ENCODE measurements around the gene CNTN3. TPM values are rescaled to one million over a fixed set of nuclear protein-coding genes. Genes with fewer than 3 reads are reported as not detected.

CNTN3 gene
- total RNA-seq, 1 donor from 2014 or later, result not detected

- intact Hi-C loops (cut with micrococcal nuclease), result no loop called here
Observed at GRCh38 chr3:74611206-74611605, 3.3 kb downstream of the CNTN3 start.

GRCh38 chr3:74607803-74608202 lies 6.7 kb downstream of the CNTN3 start:
- intact Hi-C loops (cut with micrococcal nuclease), result no loop called here

- intact Hi-C loops (cut with micrococcal nuclease), result no loop called here
Observed at GRCh38 chr3:74606996-74607395, 7.5 kb downstream of the CNTN3 start.

GRCh38 chr3:74605437-74605836 lies 9.0 kb downstream of the CNTN3 start:
- intact Hi-C loops (cut with micrococcal nuclease), result no loop called here

GRCh38 chr3:74603292-74603691 lies 11.2 kb downstream of the CNTN3 start:
- intact Hi-C loops (cut with micrococcal nuclease), result no loop called here

- intact Hi-C loops (cut with micrococcal nuclease), result no loop called here
Observed at GRCh38 chr3:74602471-74602870, 12.0 kb downstream of the CNTN3 start.

GRCh38 chr3:74601793-74602192 lies 12.7 kb downstream of the CNTN3 start:
- intact Hi-C loops (cut with micrococcal nuclease), result no loop called here

- intact Hi-C loops (cut with micrococcal nuclease), result no loop called here
Observed at GRCh38 chr3:74599564-74599963, 14.9 kb downstream of the CNTN3 start.

GRCh38 chr3:74593152-74593551 lies 21.3 kb downstream of the CNTN3 start:
- intact Hi-C loops (cut with micrococcal nuclease), result no loop called here

- intact Hi-C loops (cut with micrococcal nuclease), result no loop called here
Observed at GRCh38 chr3:74592359-74592758, 22.1 kb downstream of the CNTN3 start.

- intact Hi-C loops (cut with micrococcal nuclease), result no loop called here
Observed at GRCh38 chr3:74591946-74592345, 22.5 kb downstream of the CNTN3 start.

- intact Hi-C loops (cut with micrococcal nuclease), result no loop called here
Observed at GRCh38 chr3:74591342-74591741, 23.1 kb downstream of the CNTN3 start.

- intact Hi-C loops (cut with micrococcal nuclease), result no loop called here
Observed at GRCh38 chr3:74590620-74591262, 23.7 kb downstream of the CNTN3 start.

- intact Hi-C loops (cut with micrococcal nuclease), result no loop called here
Observed at GRCh38 chr3:74584782-74585181, 29.7 kb downstream of the CNTN3 start.

- intact Hi-C loops (cut with micrococcal nuclease), result no loop called here
Observed at GRCh38 chr3:74582982-74583381, 31.5 kb downstream of the CNTN3 start.

GRCh38 chr3:74575857-74576256 lies 38.6 kb downstream of the CNTN3 start:
- intact Hi-C loops (cut with micrococcal nuclease), result no loop called here

- intact Hi-C loops (cut with micrococcal nuclease), result no loop called here
Observed at GRCh38 chr3:74571118-74571517, 43.3 kb downstream of the CNTN3 start.

All from T-helper 1 cell treated with Interleukin-12 subunit alpha and Interleukin-12 subunit beta and Interleukin-4 antibody, amounts not matched to agents 30 ng/mL and 1 ng/mL, for 36 hours (primary cell).